22Rv1 (cell line): ENCODE data around the gene IAH1.

Experiments
- H3K27ac ChIP-seq: fragments of 450-650 bp; 2 replicates; pipeline ENCODE4 v1.5.1; 2017
- ZFX ChIP-seq: fragments of 450-650 bp; IDR thresholded peaks from 2 replicates; pipeline ENCODE4 v1.6.1; 2017; ENCODE audit warnings: antibody characterized with exemption, borderline replicate concordance
- TF ChIP-seq, protein P1 (sequence below): fragments of 450-650 bp; IDR thresholded peaks from 2 replicates; pipeline ENCODE4 v1.5.1; 2017; ENCODE audit warnings: mild to moderate bottlenecking

The IAH1 gene, protein sequence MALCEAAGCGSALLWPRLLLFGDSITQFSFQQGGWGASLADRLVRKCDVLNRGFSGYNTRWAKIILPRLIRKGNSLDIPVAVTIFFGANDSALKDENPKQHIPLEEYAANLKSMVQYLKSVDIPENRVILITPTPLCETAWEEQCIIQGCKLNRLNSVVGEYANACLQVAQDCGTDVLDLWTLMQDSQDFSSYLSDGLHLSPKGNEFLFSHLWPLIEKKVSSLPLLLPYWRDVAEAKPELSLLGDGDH

DNA sequence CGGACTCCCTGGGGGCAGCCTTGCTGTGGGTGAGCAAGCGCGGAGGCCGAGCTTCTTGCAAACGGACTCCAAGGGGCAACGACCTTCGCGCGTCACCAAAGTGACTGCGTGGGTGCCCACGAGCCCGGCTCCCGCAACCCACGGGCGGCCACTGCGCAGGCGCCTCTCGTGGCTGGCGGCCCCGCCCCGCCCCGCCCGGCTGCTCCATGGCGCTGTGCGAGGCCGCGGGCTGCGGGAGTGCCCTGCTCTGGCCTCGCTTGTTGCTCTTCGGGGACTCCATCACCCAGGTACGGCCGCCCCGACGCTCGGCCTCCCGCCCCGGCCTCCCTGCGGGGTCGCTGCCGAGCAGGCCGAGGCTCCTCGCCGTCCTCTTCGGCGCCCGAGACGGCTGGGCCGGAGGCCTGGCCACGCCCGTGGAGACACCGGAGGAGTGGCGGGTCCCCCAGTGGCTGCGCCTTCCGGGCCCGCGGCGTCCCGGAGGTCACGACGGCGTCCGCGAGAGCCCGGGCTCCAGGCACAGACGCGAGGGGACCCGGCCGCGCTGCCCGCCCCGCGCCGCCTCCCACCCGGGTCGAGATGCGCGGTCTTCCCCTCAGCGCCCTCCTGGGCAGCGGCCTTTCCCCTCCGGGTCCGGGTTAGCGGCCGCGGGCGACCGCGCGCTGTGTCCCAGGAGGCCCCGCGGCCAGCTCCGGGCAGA, at the start of gene IAH1:
IAH1 (plus strand) TSS at position 191 of the 697 bp plus-strand sequence; CDS start at position 207, 16 bp downstream.
- peak within 1 kb of the TSS; percentile 90 for H3K27ac ChIP-seq
- 0 out of 2 replicates have a peak, but pooled peaks have one; percentile 19 for TF ChIP-seq ZFX
- TF ChIP-seq, protein P1, sequence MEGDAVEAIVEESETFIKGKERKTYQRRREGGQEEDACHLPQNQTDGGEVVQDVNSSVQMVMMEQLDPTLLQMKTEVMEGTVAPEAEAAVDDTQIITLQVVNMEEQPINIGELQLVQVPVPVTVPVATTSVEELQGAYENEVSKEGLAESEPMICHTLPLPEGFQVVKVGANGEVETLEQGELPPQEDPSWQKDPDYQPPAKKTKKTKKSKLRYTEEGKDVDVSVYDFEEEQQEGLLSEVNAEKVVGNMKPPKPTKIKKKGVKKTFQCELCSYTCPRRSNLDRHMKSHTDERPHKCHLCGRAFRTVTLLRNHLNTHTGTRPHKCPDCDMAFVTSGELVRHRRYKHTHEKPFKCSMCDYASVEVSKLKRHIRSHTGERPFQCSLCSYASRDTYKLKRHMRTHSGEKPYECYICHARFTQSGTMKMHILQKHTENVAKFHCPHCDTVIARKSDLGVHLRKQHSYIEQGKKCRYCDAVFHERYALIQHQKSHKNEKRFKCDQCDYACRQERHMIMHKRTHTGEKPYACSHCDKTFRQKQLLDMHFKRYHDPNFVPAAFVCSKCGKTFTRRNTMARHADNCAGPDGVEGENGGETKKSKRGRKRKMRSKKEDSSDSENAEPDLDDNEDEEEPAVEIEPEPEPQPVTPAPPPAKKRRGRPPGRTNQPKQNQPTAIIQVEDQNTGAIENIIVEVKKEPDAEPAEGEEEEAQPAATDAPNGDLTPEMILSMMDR, result 0 out of 2 replicates have a peak, but pooled peaks have one; percentile 4

DNA sequence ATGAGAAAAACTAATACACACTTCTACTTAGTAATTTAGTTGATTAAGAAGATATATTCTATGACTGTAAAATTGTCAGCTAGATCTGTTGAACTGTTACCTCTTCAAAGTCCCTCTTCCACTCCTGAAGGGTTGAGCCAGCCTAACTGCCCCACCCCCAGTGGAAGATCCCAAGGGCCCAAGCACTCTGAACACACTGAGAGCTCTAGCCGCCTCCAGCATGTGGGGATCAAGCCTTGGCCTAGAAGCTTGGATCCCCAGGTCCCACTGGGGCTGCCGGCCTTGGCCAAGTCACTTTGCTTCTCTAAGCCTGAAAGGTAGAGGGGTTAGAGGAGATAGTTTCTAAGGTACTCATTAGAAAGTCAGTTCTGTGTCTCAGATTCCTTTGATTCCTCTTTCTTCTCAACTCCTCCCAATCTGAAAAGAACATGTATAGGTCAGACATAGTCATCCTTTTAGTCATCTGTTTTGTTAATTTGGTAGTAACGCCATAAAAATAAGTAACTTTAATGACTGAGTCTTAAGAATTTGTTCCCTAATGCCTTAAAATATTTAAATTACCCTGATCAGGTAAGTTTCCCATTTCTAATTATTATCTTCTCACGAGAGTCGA, 45.3 kb upstream of the IAH1 start:
- H3K27ac ChIP-seq, result no peak overlapping the region
- no peak for TF ChIP-seq ZFX
- TF ChIP-seq, protein P1, result no peak

DNA sequence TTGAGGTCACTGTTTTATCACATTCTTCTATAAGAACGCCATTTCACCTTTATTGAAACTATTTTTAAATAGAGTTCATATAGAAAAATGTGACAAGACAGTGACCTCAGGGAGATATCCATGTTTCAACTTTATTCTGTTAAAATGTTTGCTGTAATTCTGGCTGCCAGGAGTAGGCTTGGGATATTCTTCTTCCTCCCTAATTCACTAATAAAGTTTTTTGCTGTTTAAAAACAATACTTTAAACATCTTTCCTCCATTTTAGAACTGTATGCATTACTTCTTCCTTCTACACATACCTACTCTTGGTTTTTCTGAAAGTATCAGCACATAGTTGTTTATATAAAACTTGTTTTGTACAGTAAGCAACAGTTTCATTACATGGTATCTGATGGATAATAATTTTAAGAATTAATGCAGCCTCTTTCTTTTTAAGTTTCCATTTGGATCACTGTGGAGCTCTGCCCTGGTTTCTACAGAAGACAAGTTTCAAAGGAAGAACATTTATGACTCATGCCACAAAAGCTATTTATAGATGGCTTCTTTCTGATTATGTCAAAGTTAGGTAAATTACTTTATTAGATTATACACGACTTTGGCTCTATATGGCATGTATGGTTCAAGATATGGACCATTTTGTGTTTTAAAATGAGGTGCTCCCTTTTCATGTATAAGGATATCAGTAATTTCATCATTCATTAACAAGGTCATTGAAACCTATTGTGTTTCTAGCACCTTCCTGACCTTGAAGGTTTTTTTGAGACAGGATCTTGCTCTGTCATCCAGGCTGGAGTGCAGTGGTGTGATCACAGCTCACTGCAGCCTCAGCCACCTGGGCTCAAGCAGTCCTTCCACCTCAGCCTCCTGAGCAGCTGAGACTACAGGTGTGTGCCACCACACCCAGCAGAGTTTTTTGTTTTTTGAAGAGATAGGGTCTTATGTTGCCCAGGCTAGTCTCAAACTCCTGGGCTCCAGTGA, 43.7 kb upstream of the IAH1 start:
- TF ChIP-seq ZFX, result no peak
- TF ChIP-seq, protein P1, result no peak
- no peak overlapping the region for H3K27ac ChIP-seq

DNA sequence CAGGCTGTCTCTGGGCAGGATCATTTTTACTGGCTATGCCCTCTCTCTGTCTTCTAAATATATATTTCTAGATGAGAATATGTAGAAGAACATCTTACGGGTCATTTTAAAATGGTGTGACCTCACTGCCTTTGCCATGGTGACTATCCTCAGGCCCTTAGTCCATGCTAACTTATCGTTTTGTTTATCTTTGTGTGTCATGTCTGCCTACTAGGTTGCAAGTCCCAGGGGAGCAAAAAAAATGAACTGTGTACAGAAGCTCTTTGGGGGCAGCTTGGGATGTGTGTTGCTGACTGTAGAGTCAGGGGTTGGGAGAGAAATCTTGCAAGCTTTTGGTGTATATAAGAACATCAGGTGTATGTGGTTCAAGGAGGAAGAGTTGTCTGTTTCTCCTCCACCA, 39.9 kb upstream of the IAH1 start:
- no peak for TF ChIP-seq ZFX
- TF ChIP-seq, protein P1, result no peak
- no peak overlapping the region for H3K27ac ChIP-seq

DNA sequence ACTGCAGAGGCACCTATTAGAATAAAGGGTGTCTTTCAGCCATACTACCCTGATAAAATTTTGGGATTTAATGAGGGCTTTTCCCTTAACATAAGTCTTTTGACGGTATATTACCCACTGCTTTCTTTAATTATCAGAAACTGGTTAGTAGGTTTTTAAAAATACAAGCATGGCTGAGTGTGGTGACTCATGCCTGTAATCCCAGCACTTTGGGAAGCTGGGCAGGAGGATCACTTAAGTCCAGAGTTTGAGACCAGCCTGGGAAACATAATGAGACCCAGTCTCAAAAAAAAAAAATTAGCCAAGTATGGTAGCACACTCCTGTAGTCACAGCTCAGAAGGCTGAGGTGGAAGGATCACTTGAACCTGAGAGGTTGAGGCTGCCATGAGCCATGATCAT, 34.8 kb upstream of the IAH1 start:
- H3K27ac ChIP-seq, result no peak overlapping the region

DNA sequence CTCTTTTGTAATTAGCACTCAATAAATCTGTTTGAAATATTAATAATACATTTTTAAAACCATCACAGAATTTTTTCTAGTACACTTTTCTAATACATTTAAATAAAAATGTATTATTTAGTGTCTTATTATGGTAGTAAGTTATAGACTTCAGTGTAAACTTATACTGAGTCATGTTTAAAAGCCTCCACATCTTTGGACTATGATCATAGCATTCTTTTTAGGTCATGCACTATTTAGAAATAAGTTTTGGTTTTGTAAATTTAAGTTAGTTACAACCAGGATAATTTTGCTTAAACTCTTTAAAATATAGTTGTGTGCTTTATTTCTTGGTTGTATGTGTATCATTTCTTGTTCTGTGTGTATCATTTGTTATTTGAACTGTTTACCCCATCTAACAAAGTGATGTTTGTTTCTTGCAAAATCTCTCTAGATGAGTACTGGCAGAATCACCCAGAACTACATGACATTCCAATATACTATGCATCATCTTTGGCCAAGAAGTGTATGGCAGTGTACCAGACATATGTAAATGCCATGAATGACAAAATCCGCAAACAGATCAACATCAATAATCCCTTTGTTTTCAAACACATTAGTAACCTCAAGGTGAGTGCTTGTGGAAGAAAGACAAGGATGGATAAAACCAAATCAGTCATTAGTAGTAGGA, 34.2 kb upstream of the IAH1 start:
- TF ChIP-seq, protein P1, result no peak
- TF ChIP-seq ZFX, result no peak
- no peak overlapping the region for H3K27ac ChIP-seq

More for the DNA sequence above, 34.8 kb upstream of the IAH1 start:
- TF ChIP-seq, protein P1, result no peak
- TF ChIP-seq ZFX, result no peak
